GM18499 (cell line): ENCODE results near the gene TMEM184A.

Source experiments
- ATAC-seq: cut with Tn5 transposase; IDR thresholded peaks from one replicate; pipeline ENCODE4 v1.9.1; 2021; ENCODE audit warnings: moderate number of reproducible peaks; ENCODE audit not compliant: insufficient read depth, unreplicated experiment

TMEM184A gene

GRCh38 chr7:1509226-1509625 is 46.8 kb downstream of the TMEM184A start:
- no peak for ATAC-seq

DNA sequence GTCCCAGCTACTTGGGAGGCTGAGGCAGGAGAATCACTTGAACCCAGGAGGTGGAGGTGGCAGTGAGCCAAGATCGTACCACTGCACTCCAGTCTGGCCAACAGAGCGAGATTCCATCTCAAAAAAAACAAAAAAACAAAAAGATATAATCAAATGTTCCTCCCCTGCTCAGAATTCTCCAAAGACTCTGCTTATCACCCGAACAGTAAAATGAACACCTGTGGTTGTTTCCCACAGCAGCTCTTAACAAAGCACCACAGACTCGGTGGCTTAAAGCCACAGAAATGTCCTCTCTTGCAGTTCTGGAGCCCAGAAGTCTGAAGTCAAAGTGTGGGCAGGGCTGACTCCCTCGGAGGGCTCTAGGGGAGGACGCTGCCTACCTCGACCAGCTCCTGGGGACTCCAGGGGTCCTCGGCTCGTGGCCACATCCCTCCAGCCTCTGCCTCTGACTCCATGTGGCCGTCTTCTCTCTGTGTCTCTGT is 47.7 kb downstream of the TMEM184A start:
- no peak for ATAC-seq

DNA sequence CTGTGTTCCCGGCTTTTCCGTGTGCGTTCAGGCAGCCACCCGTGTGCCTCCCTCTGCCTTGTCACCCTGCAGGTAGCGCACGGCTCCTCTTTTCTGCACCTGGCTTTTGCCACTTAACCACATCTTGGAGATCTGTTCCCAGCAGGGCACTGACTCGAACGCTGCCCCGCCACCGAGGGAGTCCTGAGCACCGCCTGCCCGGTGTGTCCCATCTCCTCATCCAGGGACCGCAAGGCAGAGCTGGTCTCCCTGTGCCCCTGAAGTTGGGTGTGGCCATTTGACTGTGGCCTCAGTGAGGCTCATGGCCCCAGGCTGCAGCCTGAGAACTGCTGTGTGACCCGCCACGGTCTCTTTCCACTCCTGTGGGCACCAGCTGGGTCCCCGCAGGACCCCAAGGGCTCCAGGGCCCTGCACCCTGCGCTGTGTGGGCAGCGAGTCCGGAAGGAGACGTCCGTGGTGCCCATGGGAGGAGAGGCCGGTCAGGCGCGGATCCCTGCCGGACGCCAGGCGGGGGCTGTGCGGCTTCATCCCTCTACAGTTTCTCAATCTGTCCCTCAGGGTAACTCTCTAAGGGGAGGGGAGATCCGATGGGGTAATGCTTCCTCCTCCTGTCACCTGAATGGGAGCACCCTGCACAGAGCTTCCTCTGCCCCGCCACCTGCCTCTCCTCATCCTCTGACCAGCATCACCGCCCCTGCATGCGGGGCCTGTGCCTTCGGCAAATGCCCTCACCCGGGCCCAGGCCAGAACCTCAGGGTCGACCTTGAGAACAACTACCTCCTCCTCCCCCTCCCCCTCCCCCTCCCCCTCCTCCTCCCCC is 50.1 kb downstream of the TMEM184A start:
- no peak for ATAC-seq

- peak; percentile 42 for ATAC-seq
Observed at GRCh38 chr7:1503816-1504775, 51.9 kb downstream of the TMEM184A start, which contains the start of gene INTS1. TSS of gene INTS1 (minus strand) at chr7:1504389. CDS start at chr7:1503960, 429 bp downstream.

GRCh38 chr7:1503390-1503789 is 52.6 kb downstream of the TMEM184A start:
- no peak for ATAC-seq

- ATAC-seq, result no peak
Observed at GRCh38 chr7:1502845-1503244, 53.2 kb downstream of the TMEM184A start.

GRCh38 chr7:1501487-1502270 is 54.3 kb downstream of the TMEM184A start:
- no peak for ATAC-seq

GRCh38 chr7:1500064-1500807 is 55.8 kb downstream of the TMEM184A start:
- no peak for ATAC-seq

DNA sequence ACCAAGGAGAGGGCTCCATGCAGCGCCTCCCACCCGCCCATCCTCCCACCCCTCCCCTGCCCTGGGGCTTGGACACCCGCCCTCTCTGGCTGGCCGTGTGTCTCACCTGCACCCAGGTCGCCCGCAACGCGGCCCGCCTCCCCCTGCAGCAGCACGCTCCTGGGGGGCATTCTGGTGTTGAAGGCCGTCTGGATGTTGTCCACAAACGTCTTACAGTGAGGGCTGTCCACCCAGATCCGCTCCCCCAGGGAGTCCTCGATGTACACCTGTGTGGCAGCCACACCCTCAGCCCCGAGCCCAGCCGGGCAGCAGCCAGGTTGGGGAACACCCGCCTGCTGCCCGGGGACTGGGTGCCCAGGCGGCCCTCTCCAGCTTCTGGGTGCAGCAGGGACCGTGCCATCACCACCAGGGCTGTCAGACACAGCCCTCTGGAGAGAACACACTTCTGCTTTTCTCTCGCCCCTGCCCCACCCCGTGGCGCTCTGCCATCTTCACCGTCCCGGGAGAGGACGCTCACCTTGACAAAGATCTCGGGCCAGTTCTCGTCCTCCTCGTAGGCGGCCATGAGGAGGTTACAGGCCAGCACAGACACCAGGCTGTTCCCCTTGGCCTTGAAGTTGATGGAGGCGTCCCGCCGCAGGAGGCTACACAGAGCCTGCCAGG is 56.5 kb downstream of the TMEM184A start:
- no peak for ATAC-seq

DNA sequence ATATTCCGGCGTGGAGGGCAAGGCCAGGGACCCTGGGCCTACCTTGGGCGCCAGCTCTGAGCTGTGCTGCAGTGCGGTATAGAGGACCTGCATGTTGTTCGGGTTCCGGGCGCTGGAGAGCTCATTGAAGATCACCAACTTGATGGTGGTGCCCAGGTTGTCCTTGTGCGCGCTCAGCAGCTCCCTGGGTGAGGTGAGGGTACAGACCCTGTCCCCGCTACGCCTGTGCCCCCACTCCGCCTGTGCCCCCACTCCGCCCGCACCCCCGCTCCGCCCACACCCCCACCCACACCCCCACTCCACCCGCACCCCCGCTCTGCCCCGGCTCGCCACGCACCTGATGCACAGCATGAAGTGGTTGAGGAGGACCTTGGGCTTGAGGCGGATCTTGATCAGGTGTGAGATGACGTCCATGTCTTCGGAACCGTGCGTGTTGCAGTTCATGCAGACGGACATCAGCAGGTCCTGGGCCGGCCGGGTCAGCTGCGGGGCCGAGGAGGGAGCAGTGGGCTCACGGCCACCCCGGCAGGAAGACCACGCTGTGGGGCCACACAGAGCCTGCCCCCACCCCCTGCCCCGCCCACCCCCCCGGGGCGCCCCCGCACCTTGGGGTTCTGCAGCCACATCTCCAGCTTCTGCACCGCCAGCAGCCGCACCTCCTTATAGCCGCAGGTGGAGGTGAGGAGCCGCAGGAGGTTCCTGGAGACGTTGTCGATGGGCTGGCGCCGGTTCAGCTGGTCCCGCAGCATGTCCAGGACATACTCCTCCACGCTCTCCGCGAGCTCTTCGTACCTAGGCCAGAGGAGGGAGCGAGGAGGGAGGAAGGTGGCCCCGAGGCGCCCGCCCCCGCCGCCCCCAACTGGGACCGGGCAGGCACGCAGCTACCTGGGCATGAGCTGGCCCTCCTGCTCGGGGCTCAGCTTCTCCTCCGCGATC is 57.4 kb downstream of the TMEM184A start:
- no peak for ATAC-seq

DNA sequence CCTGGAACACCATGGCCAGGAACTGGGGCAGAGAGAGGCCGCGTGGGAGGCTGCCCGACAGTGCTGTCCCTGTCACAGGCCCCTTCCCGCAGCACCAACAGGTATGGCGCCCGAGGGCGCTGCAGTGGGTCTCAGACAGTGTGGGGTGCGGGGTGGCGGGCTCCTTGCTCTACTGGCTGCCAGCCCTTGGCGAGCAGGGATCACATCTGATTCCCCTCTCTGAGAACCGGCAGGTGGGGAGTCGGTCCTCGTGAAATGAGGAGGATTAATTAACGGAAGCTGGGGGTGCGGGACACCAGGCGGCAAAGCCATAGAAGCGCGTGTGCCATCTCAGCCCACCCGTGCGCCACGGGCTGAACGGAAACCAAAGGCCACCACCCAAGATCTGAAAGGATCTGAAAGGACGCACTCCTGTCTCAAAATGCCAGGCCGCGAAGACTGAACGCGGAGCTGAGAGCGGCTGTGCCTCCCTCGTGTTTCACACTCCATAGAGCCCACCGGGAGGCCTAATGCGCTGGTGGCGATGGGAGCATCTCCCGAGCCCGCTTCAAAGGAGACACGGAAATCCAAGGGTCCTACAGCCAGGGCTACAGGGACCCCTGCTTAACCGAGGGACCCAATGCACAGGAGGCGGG is 58.6 kb downstream of the TMEM184A start:
- no peak for ATAC-seq

- ATAC-seq, result no peak
Observed at GRCh38 chr7:1496531-1497292, 59.3 kb downstream of the TMEM184A start.

GRCh38 chr7:1495564-1496242 is 60.3 kb downstream of the TMEM184A start:
- no peak for ATAC-seq

DNA sequence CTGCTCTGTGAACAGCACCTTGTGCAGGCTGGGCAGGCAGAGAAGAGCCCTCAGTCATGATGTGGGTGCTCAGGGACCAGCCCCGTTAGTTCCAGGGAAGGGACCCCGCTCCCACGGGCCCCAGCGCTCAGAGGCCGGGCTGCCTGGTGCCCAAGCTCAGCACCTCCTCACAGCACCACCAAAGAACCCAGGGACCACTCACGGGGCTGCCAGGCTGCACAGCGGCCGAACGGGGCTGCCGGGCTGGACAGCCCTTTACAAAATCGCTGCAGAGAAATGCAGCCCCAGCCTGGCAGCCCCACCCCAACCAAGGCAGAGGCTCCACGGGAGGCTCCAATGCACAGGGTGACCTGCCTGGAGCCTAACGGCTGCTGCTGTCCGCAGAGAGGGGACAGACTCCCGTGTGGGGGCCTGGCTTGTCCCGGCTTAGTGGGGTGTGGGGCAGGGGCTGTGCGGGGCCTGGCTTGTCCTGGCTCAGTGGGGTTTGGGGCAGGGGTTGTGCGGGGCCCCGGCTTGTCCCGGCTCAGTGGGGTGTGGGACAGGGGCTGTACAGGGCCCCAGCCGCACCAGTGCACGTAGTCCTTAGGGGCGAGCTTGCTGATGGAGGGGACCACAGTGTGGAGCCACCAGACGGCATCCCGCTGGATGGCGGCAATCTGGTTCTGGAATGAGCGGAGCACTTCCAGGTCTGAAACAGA is 61.0 kb downstream of the TMEM184A start:
- ATAC-seq, result no peak

DNA sequence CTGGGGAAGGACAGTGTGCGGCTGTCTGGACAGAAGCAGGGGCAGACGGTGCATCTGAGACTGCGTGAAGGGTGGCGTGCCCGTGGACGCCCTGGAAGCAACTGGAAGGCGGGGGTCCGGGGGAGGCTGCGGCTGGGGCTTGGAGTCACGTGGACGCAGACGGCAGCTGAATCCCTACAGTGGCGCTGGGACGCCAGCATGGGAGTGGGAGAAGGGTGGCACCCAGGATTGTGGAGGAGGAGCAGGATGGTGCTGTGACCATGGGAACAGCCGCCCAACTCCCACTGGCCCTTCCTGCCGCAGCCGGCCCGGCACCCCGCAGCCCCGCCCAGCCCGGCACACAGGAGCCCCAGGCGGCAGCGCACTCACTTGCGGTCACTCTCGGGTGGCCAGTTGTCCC is 61.6 kb downstream of the TMEM184A start:
- ATAC-seq, result no peak

GRCh38 chr7:1493571-1493970 is 62.4 kb downstream of the TMEM184A start:
- ATAC-seq, result no peak
